Measurements from ENCODE around the gene RACGAP1. TPM values are rescaled to one million over a fixed set of nuclear protein-coding genes. Genes with fewer than 3 reads are reported as not detected.

The RACGAP1 gene
- total RNA-seq, 6 experiments from 2014 or later, result 2.8 to 5.4 (median 4.2) TPM

- DNase-seq, result peak in 1 of 3 donors; percentile 27
- intact Hi-C loops (cut with DNase I), result loop anchor here (5.0 to 10.0 kb wide), 3 partner anchors 100 to 105 kb away; partner anchors contain the start of gene AQP6 (in 1 of the 2)
Measured at GRCh38 chr12:50072198-50072907, 47.1 kb upstream of the RACGAP1 start.

GRCh38 chr12:50070314-50071060 is 45.2 kb upstream of the RACGAP1 start:
- H3K9me3 ChIP-seq, result no peaks in the 10 kb centered on the region
- WGBS (ENCODE audit: insufficient coverage, low coverage, low lambda C conversion rate, missing lambda C conversion rate), result 12% methylated on average over 5 of the region's 9 CpGs
- peak in 3 of 4 donors; percentile 86 to 96 (median 94) for TF ChIP-seq CTCF (IDR thresholded peaks at IDR 0.05)
- TF ChIP-seq POLR2A (IDR thresholded peaks at IDR 0.05), result no peak
- H3K4me3 ChIP-seq, result no peak overlapping the region
- H3K27ac ChIP-seq, result no peak overlapping the region
- peaks cover 0 to 2% (median 0%) of the 10 kb centered on the region in 4 donors for H3K4me1 ChIP-seq
- ATAC-seq (peak; percentile 72 to 78 (median 74)), DNase-seq (peak; percentile 70 to 81 (median 74))
- no peaks in the 10 kb centered on the region for H3K27me3 ChIP-seq
- intact Hi-C loops (cut with DNase I), result loop anchor here (5.0 to 10.0 kb wide), 3 partner anchors 98 to 104 kb away; partner anchors contain the start of gene AQP6 (in 1 of the 2)
- H3K36me3 ChIP-seq, result no peaks in the 10 kb centered on the region

More at GRCh38 chr12:50072198-50072907, 47.1 kb upstream of the RACGAP1 start:
- Histone ChIP-seq H3K9me3 (no peaks in the 10 kb centered on the region), H3K27ac (no peak overlapping the region), H3K4me1 (peaks cover 0 to 7% (median 0%) of the 10 kb centered on the region in 4 donors), H3K27me3 (no peaks in the 10 kb centered on the region), H3K36me3 (no peaks in the 10 kb centered on the region), H3K4me3 (no peak overlapping the region)
- TF ChIP-seq CTCF (IDR thresholded peaks at IDR 0.05) (no peak), POLR2A (IDR thresholded peaks at IDR 0.05) (no peak)
- no peak for ATAC-seq
- 46% methylated on average over 4 of the region's 10 CpGs for WGBS (ENCODE audit: insufficient coverage, low coverage, low lambda C conversion rate, missing lambda C conversion rate)

- Histone ChIP-seq H3K4me1 (no peaks in the 10 kb centered on the region), H3K36me3 (no peaks in the 10 kb centered on the region), H3K4me3 (no peak overlapping the region), H3K27me3 (no peaks in the 10 kb centered on the region), H3K9me3 (no peaks in the 10 kb centered on the region), H3K27ac (no peak overlapping the region)
- TF ChIP-seq CTCF (IDR thresholded peaks at IDR 0.05) (no peak), POLR2A (IDR thresholded peaks at IDR 0.05) (no peak)
- intact Hi-C loops (cut with DNase I), result loop anchor here in 1 of 2 donors (10.0 kb wide), 1 partner anchor 195 kb away; no protein-coding TSS in a partner anchor
- no peak for DNase-seq
- 83% methylated on average over 3 of the region's 3 CpGs for WGBS (ENCODE audit: insufficient coverage, low coverage, low lambda C conversion rate, missing lambda C conversion rate)
- ATAC-seq, result no peak
Measured at GRCh38 chr12:50069539-50069938, 44.2 kb upstream of the RACGAP1 start.

GRCh38 chr12:50069069-50069468 is 43.8 kb upstream of the RACGAP1 start:
- WGBS (ENCODE audit: insufficient coverage, low coverage, low lambda C conversion rate, missing lambda C conversion rate), result 87% methylated on average over 5 of the region's 5 CpGs
- Histone ChIP-seq H3K4me1 (no peaks in the 10 kb centered on the region), H3K27me3 (no peaks in the 10 kb centered on the region), H3K9me3 (no peaks in the 10 kb centered on the region), H3K27ac (no peak overlapping the region), H3K36me3 (no peaks in the 10 kb centered on the region), H3K4me3 (no peak overlapping the region)
- peak in 1 of 3 donors; percentile 13 for DNase-seq
- no peak for TF ChIP-seq POLR2A (IDR thresholded peaks at IDR 0.05)
- no peak for TF ChIP-seq CTCF (IDR thresholded peaks at IDR 0.05)
- intact Hi-C loops (cut with DNase I), result loop anchor here in 1 of 2 donors (10.0 kb wide), 1 partner anchor 194 kb away; no protein-coding TSS in a partner anchor
- ATAC-seq, result no peak
